Measurements from ENCODE around the gene PLA2G2F. TPM values are rescaled to one million over a fixed set of nuclear protein-coding genes. Genes with fewer than 3 reads are reported as not detected.

PLA2G2F gene
- total RNA-seq, 6 experiments from 2014 or later = not detected

DNA sequence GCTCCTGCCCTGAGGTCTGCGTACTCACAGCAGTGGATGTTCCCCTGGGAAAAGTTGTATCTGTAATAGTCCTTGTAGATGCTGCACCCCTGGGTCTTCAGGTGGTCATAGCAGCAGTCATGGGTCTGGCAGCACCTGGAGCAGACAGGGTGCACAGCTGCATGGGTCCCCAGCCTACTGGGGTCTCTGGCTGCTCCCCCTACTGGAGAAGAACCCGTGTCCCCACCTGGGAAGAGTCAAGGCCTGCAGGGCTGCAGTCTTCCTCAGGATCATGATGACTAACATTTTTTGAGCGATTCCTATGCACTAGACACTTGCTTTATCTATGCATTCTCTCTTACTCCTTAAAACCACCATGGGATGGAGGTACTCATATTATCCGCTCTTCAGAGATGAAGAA, 23.6 kb upstream of the PLA2G2F start:
- DNase-seq = no peak
- Mint-ChIP-seq H3K4me1 (ENCODE audit: low read depth) (no peaks in the 10 kb centered on the region), H3K4me3 (no peak overlapping the region), H3K9me3 (no peaks in the 10 kb centered on the region), H3K27ac (no peak overlapping the region), H3K36me3 (ENCODE audit: low read depth) (no peaks in the 10 kb centered on the region), H3K27me3 (ENCODE audit: insufficient read depth) (peaks cover 36% of the 10 kb centered on the region)
- TF ChIP-seq, protein P1, sequence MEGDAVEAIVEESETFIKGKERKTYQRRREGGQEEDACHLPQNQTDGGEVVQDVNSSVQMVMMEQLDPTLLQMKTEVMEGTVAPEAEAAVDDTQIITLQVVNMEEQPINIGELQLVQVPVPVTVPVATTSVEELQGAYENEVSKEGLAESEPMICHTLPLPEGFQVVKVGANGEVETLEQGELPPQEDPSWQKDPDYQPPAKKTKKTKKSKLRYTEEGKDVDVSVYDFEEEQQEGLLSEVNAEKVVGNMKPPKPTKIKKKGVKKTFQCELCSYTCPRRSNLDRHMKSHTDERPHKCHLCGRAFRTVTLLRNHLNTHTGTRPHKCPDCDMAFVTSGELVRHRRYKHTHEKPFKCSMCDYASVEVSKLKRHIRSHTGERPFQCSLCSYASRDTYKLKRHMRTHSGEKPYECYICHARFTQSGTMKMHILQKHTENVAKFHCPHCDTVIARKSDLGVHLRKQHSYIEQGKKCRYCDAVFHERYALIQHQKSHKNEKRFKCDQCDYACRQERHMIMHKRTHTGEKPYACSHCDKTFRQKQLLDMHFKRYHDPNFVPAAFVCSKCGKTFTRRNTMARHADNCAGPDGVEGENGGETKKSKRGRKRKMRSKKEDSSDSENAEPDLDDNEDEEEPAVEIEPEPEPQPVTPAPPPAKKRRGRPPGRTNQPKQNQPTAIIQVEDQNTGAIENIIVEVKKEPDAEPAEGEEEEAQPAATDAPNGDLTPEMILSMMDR (IDR thresholded peaks at IDR 0.05) = no peak

DNA sequence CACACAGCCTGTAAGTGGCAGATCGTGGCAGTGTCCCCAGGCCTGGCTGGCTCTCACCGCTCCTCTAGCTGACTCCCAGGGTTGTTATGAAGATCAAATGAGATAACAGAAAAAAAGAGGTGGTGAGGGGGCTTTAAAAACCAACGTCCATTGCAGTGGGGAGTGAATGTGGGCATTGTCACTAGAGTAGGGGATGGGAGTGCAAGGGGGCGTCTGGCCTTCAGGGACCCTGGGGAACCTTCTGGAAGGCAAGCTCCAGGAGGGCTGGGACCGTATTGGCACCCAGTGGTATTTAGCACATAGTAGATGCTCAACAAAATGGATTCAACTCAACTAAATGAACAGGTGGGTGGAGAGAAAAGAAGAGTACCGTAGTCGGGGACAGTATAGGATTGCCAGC, 23.2 kb upstream of the PLA2G2F start:
- no peak for DNase-seq
- TF ChIP-seq, protein P1 (IDR thresholded peaks at IDR 0.05) = no peak
- Mint-ChIP-seq H3K4me3 (no peak overlapping the region), H3K9me3 (no peaks in the 10 kb centered on the region), H3K27me3 (ENCODE audit: insufficient read depth) (peaks cover 41% of the 10 kb centered on the region), H3K36me3 (ENCODE audit: low read depth) (no peaks in the 10 kb centered on the region), H3K4me1 (ENCODE audit: low read depth) (no peaks in the 10 kb centered on the region), H3K27ac (no peak overlapping the region)

DNA sequence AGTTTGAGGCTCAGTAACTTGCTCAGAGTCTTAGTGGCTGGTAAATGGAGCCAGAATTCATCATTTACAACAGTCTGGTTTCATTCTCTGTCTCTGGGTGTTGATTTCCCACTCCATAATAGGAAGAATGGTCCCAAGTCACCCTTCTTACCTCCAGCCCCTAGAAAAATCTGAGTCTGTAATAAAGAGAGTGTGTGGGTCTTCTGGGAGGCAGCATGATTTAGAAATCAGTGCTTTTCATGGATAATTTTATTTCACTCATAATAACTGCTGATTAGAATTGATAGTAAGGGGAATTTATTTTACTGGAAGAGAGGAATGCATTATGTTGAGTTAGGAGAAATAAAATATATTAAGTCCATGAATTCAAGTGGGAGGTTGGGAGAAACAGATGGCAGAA, 21.9 kb upstream of the PLA2G2F start:
- Mint-ChIP-seq H3K27ac (no peak overlapping the region), H3K27me3 (ENCODE audit: insufficient read depth) (peaks cover 48% of the 10 kb centered on the region), H3K9me3 (no peaks in the 10 kb centered on the region), H3K4me1 (ENCODE audit: low read depth) (no peaks in the 10 kb centered on the region), H3K36me3 (ENCODE audit: low read depth) (no peaks in the 10 kb centered on the region), H3K4me3 (no peak overlapping the region)
- TF ChIP-seq, protein P1 (IDR thresholded peaks at IDR 0.05) = no peak
- no peak for DNase-seq

DNA sequence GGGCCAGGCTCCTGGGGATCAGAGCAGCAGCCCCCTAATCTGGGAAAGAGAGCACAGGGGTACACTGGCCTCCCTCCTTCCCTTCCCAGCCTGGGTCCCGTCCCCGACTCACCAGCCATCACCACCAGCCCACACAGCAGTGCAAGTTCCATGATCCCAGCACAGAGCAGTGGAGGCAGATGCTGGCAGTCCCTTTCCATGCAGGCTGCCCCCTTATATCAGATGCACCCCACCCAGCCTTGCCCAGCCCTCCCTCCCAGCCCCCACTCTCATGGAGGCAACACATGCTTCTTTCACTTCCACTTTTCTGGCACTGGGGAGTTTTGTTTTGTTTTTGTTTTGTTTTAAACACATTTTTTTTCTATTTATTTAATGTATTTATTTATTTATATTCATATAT, 19.8 kb upstream of the PLA2G2F start, which contains the start of gene PLA2G2D:
Gene PLA2G2D (minus strand): TSS at position 190 of the 400 bp plus-strand sequence. CDS start 38 bp downstream, at position 152.
- Mint-ChIP-seq H3K27ac (no peak within 1 kb of the TSS), H3K36me3 (ENCODE audit: low read depth) (no peaks in the 10 kb centered on the region), H3K4me3 (no peak within 1 kb of the TSS), H3K9me3 (no peaks in the 10 kb centered on the region), H3K27me3 (ENCODE audit: insufficient read depth) (peaks cover 40% of the 10 kb centered on the region), H3K4me1 (ENCODE audit: low read depth) (0 out of 2 replicates have a peak, but pooled peaks cover 2% of the 10 kb centered on the region)
- TF ChIP-seq, protein P1 (IDR thresholded peaks at IDR 0.05) = no peak
- no peak for DNase-seq

DNA sequence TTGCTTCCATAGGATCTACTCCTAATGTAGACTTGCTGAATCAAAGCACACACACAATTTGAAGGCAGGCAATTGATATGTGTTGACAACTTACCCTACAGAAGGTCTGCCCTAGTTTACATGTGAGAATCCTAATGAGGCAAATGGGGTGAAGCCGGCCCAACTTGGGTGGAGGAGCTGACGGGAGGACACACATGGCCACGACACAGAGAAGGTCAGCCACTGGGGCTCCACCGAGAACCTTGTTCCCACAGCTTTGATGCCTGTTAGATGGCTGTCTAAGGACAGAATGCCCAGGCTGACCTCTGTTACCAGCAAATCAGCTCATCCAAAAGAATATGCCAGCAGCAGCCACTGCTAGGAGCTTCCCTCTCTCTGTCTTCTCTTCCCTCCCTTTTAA, 18.3 kb upstream of the PLA2G2F start:
- Mint-ChIP-seq H3K27ac (no peak overlapping the region), H3K27me3 (ENCODE audit: insufficient read depth) (peaks cover 43% of the 10 kb centered on the region), H3K9me3 (no peaks in the 10 kb centered on the region), H3K36me3 (ENCODE audit: low read depth) (no peaks in the 10 kb centered on the region), H3K4me3 (no peak overlapping the region), H3K4me1 (ENCODE audit: low read depth) (0 out of 2 replicates have a peak, but pooled peaks cover 7% of the 10 kb centered on the region)
- DNase-seq = no peak
- TF ChIP-seq, protein P1 (IDR thresholded peaks at IDR 0.05) = no peak
